Measurements from ENCODE around the gene MSRB3. TPM values are rescaled to one million over a fixed set of nuclear protein-coding genes. Genes with fewer than 3 reads are reported as not detected.

MSRB3 gene
- total and polyA plus RNA-seq, 2 of the 8 experiments (the other 6 are each of a cell fraction or from before 2014, with no cell fraction given): 0.32 to 1.2 TPM

DNA sequence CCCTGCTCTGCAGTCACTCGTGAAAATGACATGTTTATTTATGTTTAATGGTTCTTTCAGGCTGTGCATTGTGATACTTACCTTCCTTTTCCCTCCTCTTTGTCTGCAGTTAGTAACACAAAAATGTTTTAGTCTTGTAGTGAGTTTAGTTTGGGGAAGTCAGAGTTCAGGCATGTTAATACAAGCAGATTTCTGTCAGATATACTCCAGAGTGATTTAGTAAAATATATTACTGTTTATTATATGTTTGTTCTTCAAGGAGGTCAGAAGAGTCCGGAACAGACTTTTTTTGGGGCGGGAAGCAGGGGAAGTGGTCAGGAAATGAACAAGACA, 28.7 kb downstream of the MSRB3 start:
- H3K79me2 ChIP-seq (ENCODE audit: control insufficient read depth in 1 of 2, insufficient read depth in 2 of 2, low read length in 2 of 2): no peaks in the 10 kb centered on the region
- TF ChIP-seq TBP (IDR thresholded peaks at IDR 0.05; ENCODE audit: low read depth, low read length) (no peak), EGR1 (IDR thresholded peaks at IDR 0.05; ENCODE audit: borderline replicate concordance, low read depth, low read length) (no peak), SUZ12 (IDR thresholded peaks at IDR 0.05; ENCODE audit: low read length) (no peak), SAP30 (IDR thresholded peaks at IDR 0.05; ENCODE audit: insufficient read depth, insufficient replicate concordance, low read length) (no peak), MAFK (IDR thresholded peaks at IDR 0.05; ENCODE audit: low read depth, low read length) (no peak), SIX5 (IDR thresholded peaks at IDR 0.05; ENCODE audit: low read depth, low read length) (no peak), POU5F1 (IDR thresholded peaks at IDR 0.05; ENCODE audit: low read depth, low read length) (no peak), GTF2F1 (IDR thresholded peaks at IDR 0.05; ENCODE audit: borderline replicate concordance, low read depth, low read length) (no peak), CHD2 (IDR thresholded peaks at IDR 0.05; ENCODE audit: low read length) (no peak), BRCA1 (IDR thresholded peaks at IDR 0.05; ENCODE audit: low read depth, low read length) (no peak), NRF1 (IDR thresholded peaks at IDR 0.05; ENCODE audit: low read depth, low read length) (no peak), TAF7 (optimal IDR thresholded peaks at IDR 0.05; ENCODE audit: borderline replicate concordance, low read depth, low read length) (no peak), CEBPB (IDR thresholded peaks at IDR 0.05; ENCODE audit: low read depth, low read length) (no peak), BCL11A (IDR thresholded peaks at IDR 0.05; ENCODE audit: low read depth in 2 of 2, low read length in 2 of 2) (no peak)
- TF ChIP-seq, protein P1, sequence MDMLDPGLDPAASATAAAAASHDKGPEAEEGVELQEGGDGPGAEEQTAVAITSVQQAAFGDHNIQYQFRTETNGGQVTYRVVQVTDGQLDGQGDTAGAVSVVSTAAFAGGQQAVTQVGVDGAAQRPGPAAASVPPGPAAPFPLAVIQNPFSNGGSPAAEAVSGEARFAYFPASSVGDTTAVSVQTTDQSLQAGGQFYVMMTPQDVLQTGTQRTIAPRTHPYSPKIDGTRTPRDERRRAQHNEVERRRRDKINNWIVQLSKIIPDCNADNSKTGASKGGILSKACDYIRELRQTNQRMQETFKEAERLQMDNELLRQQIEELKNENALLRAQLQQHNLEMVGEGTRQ (IDR thresholded peaks at IDR 0.05; ENCODE audit: low read length): no peak

More for the DNA sequence above, 28.7 kb downstream of the MSRB3 start:
- Histone ChIP-seq H3K9me3 (ENCODE audit: insufficient read depth in 2 of 2, low read depth in 1 of 2, low read length in 1 of 2) (no peaks in the 10 kb centered on the region), H4K91ac (replicated peaks; ENCODE audit: insufficient read length, low read length) (no peak overlapping the region), H3K27ac (ENCODE audit: low read depth, low read length) (no peak overlapping the region), H2BK5ac (ENCODE audit: low read depth, low read length) (no peak overlapping the region), H4K8ac (ENCODE audit: extremely low read depth, insufficient read depth, low read length) (no peak overlapping the region), H3K79me1 (ENCODE audit: low read depth, low read length) (no peaks in the 10 kb centered on the region), H2BK20ac (ENCODE audit: low read length) (no peak overlapping the region), H2BK120ac (replicated peaks; ENCODE audit: low read depth, low read length) (no peak overlapping the region), H3K23ac (ENCODE audit: insufficient read length) (no peak overlapping the region), H2AFZ (ENCODE audit: low read length) (no peak overlapping the region), H3K4me1 (replicated peaks in 1 of 4; ENCODE audit: control insufficient read depth in 3 of 4, insufficient read depth in 4 of 4, low read length in 3 of 4) (no peaks in the 10 kb centered on the region), H3K4ac (replicated peaks; ENCODE audit: insufficient read length, low read depth, low read length) (no peak overlapping the region), H3K56ac (replicated peaks; ENCODE audit: insufficient read length, low read depth, low read length) (no peak overlapping the region), H3K14ac (ENCODE audit: insufficient read length) (no peak overlapping the region), H3K36me3 (ENCODE audit: control insufficient read depth in 2 of 4, insufficient read depth in 4 of 4, low read length in 3 of 4) (no peaks in the 10 kb centered on the region), H2BK15ac (ENCODE audit: low read length) (no peak overlapping the region), H3K18ac (ENCODE audit: extremely low read depth, low read length) (no peak overlapping the region), H3K4me3 (ENCODE audit: extremely low read depth in 1 of 4, insufficient read depth in 2 of 4, low read depth in 3 of 4, low read length in 4 of 4) (no peak overlapping the region), H2BK12ac (ENCODE audit: low read depth, low read length) (no peak overlapping the region), H3K4me2 (ENCODE audit: insufficient read depth in 1 of 2, low read depth in 2 of 2, low read length in 2 of 2) (no peak overlapping the region), H4K20me1 (replicated peaks in 1 of 2; ENCODE audit: control insufficient read depth in 1 of 2, insufficient read depth in 2 of 2, low read length in 2 of 2) (no peaks in the 10 kb centered on the region), H3K23me2 (ENCODE audit: low read depth, low read length) (no peaks in the 10 kb centered on the region), H3K27me3 (replicated peaks in 1 of 4; ENCODE audit: control insufficient read depth in 3 of 4, extremely low read depth in 1 of 4, insufficient read depth in 3 of 4, low read length in 3 of 4) (no peaks in the 10 kb centered on the region), H2AK5ac (ENCODE audit: low read depth, low read length) (no peak overlapping the region), H4K5ac (ENCODE audit: insufficient read length, low read depth, low read length) (no peak overlapping the region), H3K9ac (replicated peaks in 1 of 4; ENCODE audit: extremely low read depth in 1 of 4, low read depth in 3 of 4, low read length in 3 of 4) (no peak overlapping the region; a peak in 1 of 7 replicates)
- ChIA-PET POLR2A (ENCODE audit: partially characterized antibody) (no interaction called here), CTCF (ENCODE audit: partially characterized antibody) (interaction anchor here (0.5 to 1.4 kb wide), 10 partner anchors 9 to 799 kb away, joined by 3 to 8 read pairs (median 3); no protein-coding TSS in a partner anchor)
- no peak for DNase-seq (ENCODE audit: low read depth in 1 of 2, low spot score in 2 of 2)
- WGBS, 2 experiments (ENCODE audit: extremely low coverage in 1 of 2, insufficient coverage in 1 of 2, insufficient read length in 1 of 2, insufficient replicate concordance in 2 of 2, low coverage in 1 of 2, low lambda C conversion rate in 2 of 2, missing lambda C conversion rate in 1 of 2): 86% methylated on average over 3 of the region's 3 CpGs; no CpG with 5 or more reads in 1 of the 2 experiments
- FAIRE-seq: no peak
